SK-N-SH treated with all-trans-retinoic acid at 6 μM for 48 hours (cell line): ENCODE data around the gene NCF1.
"Not testable (repeated sequence)": the region's sequence is repeated elsewhere in the genome, so short reads cannot be mapped to it uniquely, and the experiment has no call there.

ENCODE experiments used
- ARNTL ChIP-seq: fragments of 450-650 bp; formaldehyde crosslinking; IDR thresholded peaks from 2 replicates; pipeline ENCODE4 v1.5.0; 2020; ENCODE audit warnings: low read depth, mild to moderate bottlenecking, moderate library complexity, borderline replicate concordance
- CSDC2 ChIP-seq: fragments of 250-450 bp; sonication (Bioruptor Pico); IDR thresholded peaks from 2 replicates; pipeline ENCODE4 v1.5.0; 2020; ENCODE audit warnings: mild to moderate bottlenecking, moderate library complexity
- ESRRG ChIP-seq: fragments of 250-450 bp; sonication (Bioruptor Pico); IDR thresholded peaks from 2 replicates; pipeline ENCODE4 v1.6.1; 2021; ENCODE audit warnings: mild to moderate bottlenecking
- TCF4 ChIP-seq: fragments of 250-450 bp; sonication (Bioruptor Pico); IDR thresholded peaks from 2 replicates; pipeline ENCODE4 v1.8.0; 2021; ENCODE audit warnings: mild to moderate bottlenecking, moderate library complexity, borderline replicate concordance
- ZFP30 ChIP-seq: fragments of 450-650 bp; formaldehyde crosslinking; IDR thresholded peaks from 2 replicates; pipeline ENCODE4 v1.5.0; 2022; ENCODE audit warnings: mild to moderate bottlenecking, moderate library complexity
- ZNF8 ChIP-seq: fragments of 450-650 bp; formaldehyde crosslinking; IDR thresholded peaks from 2 replicates; pipeline ENCODE4 v1.5.0; 2020; ENCODE audit warnings: mild to moderate bottlenecking, moderate library complexity
- TF ChIP-seq, protein P1 (sequence below): fragments of 250-450 bp; sonication (Bioruptor Pico); IDR thresholded peaks from 2 replicates; pipeline ENCODE4 v1.5.1; 2020; ENCODE audit warnings: low read depth, mild to moderate bottlenecking, moderate library complexity
- TF ChIP-seq, protein P2 (sequence below): fragments of 250-450 bp; sonication (Bioruptor Pico); IDR thresholded peaks from 2 replicates; pipeline ENCODE4 v1.5.1; 2021; ENCODE audit warnings: mild to moderate bottlenecking, moderate library complexity

DNA sequence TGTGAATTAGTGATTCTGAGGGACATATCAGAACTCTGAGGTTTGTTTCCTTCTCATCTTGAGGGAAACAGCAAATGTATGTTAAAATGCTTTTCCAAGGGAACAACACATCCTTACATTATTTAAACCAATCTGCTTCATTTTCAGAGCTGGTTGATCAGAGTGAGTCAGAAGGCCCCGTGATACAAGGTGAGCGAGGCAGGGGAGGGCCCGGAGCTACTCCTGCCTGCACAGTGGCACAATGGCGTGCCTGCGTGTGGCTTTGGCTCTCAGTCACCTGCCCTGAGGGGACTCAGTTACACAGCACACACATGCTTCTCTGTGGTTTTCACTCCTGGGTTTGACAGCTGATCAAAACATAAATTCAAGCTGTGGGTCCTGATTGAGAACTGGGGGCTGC lies 17.1 kb upstream of the NCF1 start:
- TF ChIP-seq, protein P1, sequence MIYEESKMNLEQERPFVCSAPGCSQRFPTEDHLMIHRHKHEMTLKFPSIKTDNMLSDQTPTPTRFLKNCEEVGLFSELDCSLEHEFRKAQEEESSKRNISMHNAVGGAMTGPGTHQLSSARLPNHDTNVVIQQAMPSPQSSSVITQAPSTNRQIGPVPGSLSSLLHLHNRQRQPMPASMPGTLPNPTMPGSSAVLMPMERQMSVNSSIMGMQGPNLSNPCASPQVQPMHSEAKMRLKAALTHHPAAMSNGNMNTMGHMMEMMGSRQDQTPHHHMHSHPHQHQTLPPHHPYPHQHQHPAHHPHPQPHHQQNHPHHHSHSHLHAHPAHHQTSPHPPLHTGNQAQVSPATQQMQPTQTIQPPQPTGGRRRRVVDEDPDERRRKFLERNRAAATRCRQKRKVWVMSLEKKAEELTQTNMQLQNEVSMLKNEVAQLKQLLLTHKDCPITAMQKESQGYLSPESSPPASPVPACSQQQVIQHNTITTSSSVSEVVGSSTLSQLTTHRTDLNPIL (CRISPR knock-in tag): not testable (repeated sequence)
- not testable (repeated sequence) for TF ChIP-seq ZFP30, TCF4, ZNF8, ARNTL, ESRRG, CSDC2 (CRISPR knock-in tag)
- TF ChIP-seq, protein P2, sequence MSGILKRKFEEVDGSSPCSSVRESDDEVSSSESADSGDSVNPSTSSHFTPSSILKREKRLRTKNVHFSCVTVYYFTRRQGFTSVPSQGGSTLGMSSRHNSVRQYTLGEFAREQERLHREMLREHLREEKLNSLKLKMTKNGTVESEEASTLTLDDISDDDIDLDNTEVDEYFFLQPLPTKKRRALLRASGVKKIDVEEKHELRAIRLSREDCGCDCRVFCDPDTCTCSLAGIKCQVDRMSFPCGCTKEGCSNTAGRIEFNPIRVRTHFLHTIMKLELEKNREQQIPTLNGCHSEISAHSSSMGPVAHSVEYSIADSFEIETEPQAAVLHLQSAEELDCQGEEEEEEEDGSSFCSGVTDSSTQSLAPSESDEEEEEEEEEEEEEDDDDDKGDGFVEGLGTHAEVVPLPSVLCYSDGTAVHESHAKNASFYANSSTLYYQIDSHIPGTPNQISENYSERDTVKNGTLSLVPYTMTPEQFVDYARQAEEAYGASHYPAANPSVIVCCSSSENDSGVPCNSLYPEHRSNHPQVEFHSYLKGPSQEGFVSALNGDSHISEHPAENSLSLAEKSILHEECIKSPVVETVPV (CRISPR knock-in tag): not testable (repeated sequence)
